Dendritic cell treated with granulocyte-macrophage colony-stimulating factor and Interleukin-4, amounts not matched to agents 40 ng/mL and 50 ng/mL, for 4 days (primary cell): ENCODE data around the gene STING1.
"Not testable (repeated sequence)": the region's sequence is repeated elsewhere in the genome, so short reads cannot be mapped to it uniquely, and the experiment has no call there.

ENCODE experiments used
- H3K27ac Mint-ChIP-seq: one replicate; pipeline ENCODE4 v1.8.0; 2022; ENCODE audit warnings: mild to moderate bottlenecking, mixed read lengths
- H3K27me3 Mint-ChIP-seq: one replicate; pipeline ENCODE4 v1.8.0; 2022; ENCODE audit warnings: mild to moderate bottlenecking, mixed read lengths
- H3K36me3 Mint-ChIP-seq: one replicate; pipeline ENCODE4 v1.8.0; 2022; ENCODE audit warnings: low read depth, mixed read lengths
- H3K4me1 Mint-ChIP-seq: one replicate; pipeline ENCODE4 v1.8.0; 2022; ENCODE audit warnings: low read depth, mixed read lengths
- H3K4me3 Mint-ChIP-seq: one replicate; pipeline ENCODE4 v1.8.0; 2022; ENCODE audit warnings: mild to moderate bottlenecking, moderate library complexity, mixed read lengths
- H3K9me3 Mint-ChIP-seq: one replicate; pipeline ENCODE4 v1.8.0; 2022; ENCODE audit warnings: mixed read lengths
- intact Hi-C: fragments of 100-400 bp; cut with micrococcal nuclease; formaldehyde crosslinking; loops from one replicate; pipeline ENCODE4 v1.15.0; 2022

The STING1 gene

DNA sequence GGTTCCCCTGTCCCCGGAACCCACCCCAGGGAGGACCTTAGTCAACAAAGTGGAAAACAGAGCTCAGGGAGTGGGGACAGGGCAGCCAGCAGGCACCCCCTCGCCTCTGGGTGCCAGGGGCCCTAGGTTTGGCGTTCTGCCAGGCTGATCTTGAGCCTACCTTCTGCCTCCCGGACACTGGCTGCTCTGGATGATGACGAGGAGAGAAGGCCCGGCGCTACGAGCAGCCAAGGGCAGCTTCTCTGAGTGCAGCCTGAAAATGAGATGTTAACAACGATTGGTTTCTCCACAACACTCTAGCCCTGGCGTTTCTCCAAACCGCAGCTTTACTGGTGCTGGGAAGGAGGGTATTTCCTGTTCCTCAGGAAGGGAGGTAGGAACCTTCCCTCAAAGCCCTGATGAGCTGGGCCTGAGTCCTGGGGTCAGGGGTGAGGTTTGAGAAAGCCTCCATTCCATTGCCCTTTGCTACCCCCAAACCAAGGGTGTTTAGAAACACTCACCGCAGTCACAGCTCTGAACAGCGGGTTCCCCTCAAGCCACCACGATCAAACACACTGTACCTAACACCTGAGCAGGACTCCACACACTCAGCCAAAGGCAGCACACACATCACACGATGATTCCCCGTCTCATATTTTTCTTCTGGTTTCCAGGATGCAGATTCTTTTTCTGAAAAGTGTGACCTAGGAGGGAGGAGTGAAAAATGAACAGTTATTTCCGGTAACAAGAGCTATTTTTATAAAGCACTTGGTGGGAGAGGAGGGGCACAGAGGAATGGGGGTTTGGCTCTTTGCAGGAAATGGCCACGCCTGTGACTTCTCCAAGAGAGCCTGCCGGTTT, at the start of gene STING1:
TSS of gene STING1 (minus strand) at position 709 of the 840 bp plus-strand sequence. CDS start 1,054 bp downstream, outside the sequence.
- peaks cover 38% of the 10 kb centered on the region for H3K4me1 Mint-ChIP-seq
- intact Hi-C loops: loop anchor here (5.0 kb wide), 1 partner anchor 45 kb away; the partner anchor contains the start of gene DNAJC18
- no peaks in the 10 kb centered on the region for H3K9me3 Mint-ChIP-seq
- peaks cover 13% of the 10 kb centered on the region for H3K36me3 Mint-ChIP-seq
- H3K27ac Mint-ChIP-seq: peak within 1 kb of the TSS; percentile 87
- peak within 1 kb of the TSS; percentile 73 for H3K4me3 Mint-ChIP-seq
- H3K27me3 Mint-ChIP-seq: no peaks in the 10 kb centered on the region

DNA sequence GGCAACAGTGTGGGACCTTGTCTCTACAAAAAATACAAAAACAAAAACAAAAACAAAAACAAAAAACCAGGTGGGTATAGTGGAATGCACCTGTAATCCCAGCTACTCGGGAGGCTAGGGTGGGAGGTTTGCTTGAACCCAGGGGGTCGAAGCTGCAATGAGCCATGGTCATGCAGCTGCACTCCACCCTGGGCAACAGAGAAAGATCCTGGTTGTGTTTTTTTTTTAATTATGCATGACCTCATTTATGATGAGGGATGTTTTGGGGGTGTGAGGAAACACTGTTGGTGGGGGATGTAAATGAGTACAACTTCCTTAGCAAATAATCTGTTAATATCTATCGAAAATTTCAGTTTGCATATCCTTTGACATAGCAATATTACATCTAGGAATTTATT, 49.2 kb upstream of the STING1 start:
- intact Hi-C loops: no loop called here
- H3K27ac Mint-ChIP-seq: no peak overlapping the region
- H3K27me3 Mint-ChIP-seq: peaks cover 7% of the 10 kb centered on the region
- H3K4me3 Mint-ChIP-seq: no peak overlapping the region
- H3K9me3 Mint-ChIP-seq: peaks cover 15% of the 10 kb centered on the region
- H3K4me1 Mint-ChIP-seq: no peaks in the 10 kb centered on the region
- no peaks in the 10 kb centered on the region for H3K36me3 Mint-ChIP-seq

DNA sequence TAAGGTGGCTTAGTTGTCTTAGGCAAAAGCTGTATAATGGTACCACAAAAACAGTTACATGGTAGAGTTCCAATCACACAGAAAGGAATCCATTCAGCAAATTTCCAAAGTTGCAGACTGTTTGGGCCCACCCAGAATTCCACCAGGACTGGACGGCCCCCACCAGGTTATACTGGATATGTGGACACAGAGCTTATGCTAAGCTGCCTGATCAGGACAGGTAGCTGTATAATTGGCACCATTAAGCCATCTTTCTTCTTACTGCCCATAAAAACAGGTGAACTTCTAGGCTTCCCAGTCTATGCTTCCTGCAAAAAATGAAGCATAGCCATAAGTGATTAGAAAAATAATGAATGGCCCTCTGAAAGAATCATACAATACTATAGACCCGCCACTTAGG, 47.5 kb upstream of the STING1 start:
- H3K36me3 Mint-ChIP-seq, H3K4me3 Mint-ChIP-seq, H3K27me3 Mint-ChIP-seq, intact Hi-C loops, H3K27ac Mint-ChIP-seq: not testable (repeated sequence)
- Mint-ChIP-seq H3K9me3 (peaks cover 15% of the 10 kb centered on the region), H3K4me1 (peaks cover 11% of the 10 kb centered on the region)

DNA sequence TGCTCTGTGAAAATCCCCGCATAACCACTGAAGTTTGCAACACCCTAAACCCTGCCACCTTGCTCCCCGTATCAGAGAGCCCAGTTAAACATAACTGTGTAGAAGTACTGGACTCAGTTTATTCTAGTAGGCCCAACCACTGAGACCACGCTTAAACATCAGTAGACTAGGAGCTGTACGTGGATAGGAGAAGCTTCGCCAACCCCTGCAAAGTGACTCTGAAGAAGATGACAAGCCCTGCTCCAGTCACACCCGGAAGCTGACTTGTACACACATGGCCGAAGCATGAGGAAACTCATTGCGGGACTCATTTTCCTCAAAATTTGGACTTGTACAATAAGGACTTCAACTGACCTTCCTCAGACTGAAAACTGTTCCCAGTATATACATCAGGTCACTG, 46.1 kb upstream of the STING1 start:
- H3K27ac Mint-ChIP-seq, H3K36me3 Mint-ChIP-seq, H3K27me3 Mint-ChIP-seq, intact Hi-C loops, H3K4me3 Mint-ChIP-seq: not testable (repeated sequence)
- Mint-ChIP-seq H3K9me3 (peaks cover 15% of the 10 kb centered on the region), H3K4me1 (peaks cover 15% of the 10 kb centered on the region)

- H3K4me3 Mint-ChIP-seq, H3K36me3 Mint-ChIP-seq, H3K27ac Mint-ChIP-seq, H3K27me3 Mint-ChIP-seq, intact Hi-C loops: not testable (repeated sequence)
- H3K9me3 Mint-ChIP-seq: peaks cover 15% of the 10 kb centered on the region
- peaks cover 15% of the 10 kb centered on the region for H3K4me1 Mint-ChIP-seq
Observed at GRCh38 chr5:139527896-139528467, 45.4 kb upstream of the STING1 start.

DNA sequence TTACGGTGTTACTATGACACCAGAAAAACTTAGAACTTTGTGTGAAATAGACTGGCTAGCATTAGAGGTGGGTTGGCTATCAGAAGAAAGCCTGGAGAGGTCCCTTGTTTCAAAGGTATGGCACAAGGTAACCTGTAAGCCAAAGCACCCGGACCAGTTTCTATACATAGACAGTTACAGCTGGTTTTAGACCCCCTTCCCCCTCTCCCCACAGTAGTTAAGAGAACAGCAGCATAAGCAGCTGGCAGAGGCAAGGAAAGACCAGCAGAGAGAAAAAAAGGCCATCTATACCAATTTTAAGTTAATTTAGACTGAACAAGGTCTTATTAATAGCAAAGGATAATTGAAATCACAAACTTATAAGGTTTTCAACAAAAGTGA, 44.5 kb upstream of the STING1 start:
- Mint-ChIP-seq H3K4me1 (peaks cover 15% of the 10 kb centered on the region), H3K9me3 (peaks cover 15% of the 10 kb centered on the region)
- H3K27ac Mint-ChIP-seq, intact Hi-C loops, H3K27me3 Mint-ChIP-seq, H3K4me3 Mint-ChIP-seq, H3K36me3 Mint-ChIP-seq: not testable (repeated sequence)

DNA sequence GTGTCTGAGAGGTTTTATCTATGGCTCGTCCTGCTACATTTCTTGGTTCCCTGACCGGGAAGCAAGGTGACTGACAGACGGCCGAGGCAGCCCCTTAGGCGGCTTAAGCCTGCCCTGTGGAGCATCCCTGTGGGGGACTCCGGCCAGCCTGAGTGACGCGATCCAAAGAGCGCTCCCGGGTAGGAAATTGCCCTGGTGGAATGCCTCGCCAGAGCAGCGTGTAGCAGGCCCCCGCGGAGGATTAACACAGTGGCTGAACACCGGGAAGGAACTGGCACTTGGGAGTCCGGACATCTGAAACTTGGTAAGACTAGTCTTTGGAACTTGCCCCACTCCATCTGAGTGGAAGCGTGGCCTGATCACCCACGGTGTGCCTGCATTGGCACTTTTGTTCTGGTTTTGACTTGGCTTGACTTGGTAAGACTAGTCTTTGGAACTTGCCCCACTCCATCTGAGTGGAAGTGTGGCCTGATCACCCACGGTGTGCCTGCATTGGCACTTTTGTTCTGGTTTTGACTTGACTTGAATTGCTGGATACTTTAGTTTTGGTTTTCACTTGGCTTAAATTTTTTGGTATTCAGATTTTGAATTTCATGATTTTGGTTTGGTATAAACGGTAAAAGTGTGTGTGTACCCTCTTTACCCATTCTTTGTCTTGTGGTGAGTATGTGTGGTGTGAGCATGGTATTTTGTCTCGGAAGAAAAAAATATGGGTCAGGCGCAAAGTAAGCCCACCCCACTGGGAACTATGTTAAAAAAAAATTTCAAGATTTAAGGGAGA, 43.9 kb upstream of the STING1 start:
- H3K36me3 Mint-ChIP-seq, H3K27me3 Mint-ChIP-seq, H3K4me3 Mint-ChIP-seq, H3K27ac Mint-ChIP-seq, intact Hi-C loops: not testable (repeated sequence)
- peaks cover 11% of the 10 kb centered on the region for H3K9me3 Mint-ChIP-seq
- peaks cover 15% of the 10 kb centered on the region for H3K4me1 Mint-ChIP-seq

- H3K4me3 Mint-ChIP-seq, H3K9me3 Mint-ChIP-seq, H3K36me3 Mint-ChIP-seq, intact Hi-C loops, H3K27me3 Mint-ChIP-seq: not testable (repeated sequence)
- Mint-ChIP-seq H3K4me1 (peaks cover 15% of the 10 kb centered on the region), H3K27ac (peak overlapping the region; percentile 15)
Observed at GRCh38 chr5:139525586-139526308, 43.2 kb upstream of the STING1 start.

- H3K9me3 Mint-ChIP-seq: no peaks in the 10 kb centered on the region
- H3K4me3 Mint-ChIP-seq: no peak overlapping the region
- H3K27ac Mint-ChIP-seq: peak overlapping the region; percentile 15
- no peaks in the 10 kb centered on the region for H3K36me3 Mint-ChIP-seq
- peaks cover 15% of the 10 kb centered on the region for H3K4me1 Mint-ChIP-seq
- intact Hi-C loops: no loop called here
- no peaks in the 10 kb centered on the region for H3K27me3 Mint-ChIP-seq
Observed at GRCh38 chr5:139524940-139525585, 42.5 kb upstream of the STING1 start.

- Mint-ChIP-seq H3K27me3 (peaks cover under 1% of the 10 kb centered on the region), H3K36me3 (no peaks in the 10 kb centered on the region), H3K4me3 (no peak overlapping the region), H3K9me3 (no peaks in the 10 kb centered on the region), H3K27ac (no peak overlapping the region), H3K4me1 (peaks cover 15% of the 10 kb centered on the region)
- intact Hi-C loops: no loop called here
Observed at GRCh38 chr5:139524446-139524845, 41.9 kb upstream of the STING1 start.

DNA sequence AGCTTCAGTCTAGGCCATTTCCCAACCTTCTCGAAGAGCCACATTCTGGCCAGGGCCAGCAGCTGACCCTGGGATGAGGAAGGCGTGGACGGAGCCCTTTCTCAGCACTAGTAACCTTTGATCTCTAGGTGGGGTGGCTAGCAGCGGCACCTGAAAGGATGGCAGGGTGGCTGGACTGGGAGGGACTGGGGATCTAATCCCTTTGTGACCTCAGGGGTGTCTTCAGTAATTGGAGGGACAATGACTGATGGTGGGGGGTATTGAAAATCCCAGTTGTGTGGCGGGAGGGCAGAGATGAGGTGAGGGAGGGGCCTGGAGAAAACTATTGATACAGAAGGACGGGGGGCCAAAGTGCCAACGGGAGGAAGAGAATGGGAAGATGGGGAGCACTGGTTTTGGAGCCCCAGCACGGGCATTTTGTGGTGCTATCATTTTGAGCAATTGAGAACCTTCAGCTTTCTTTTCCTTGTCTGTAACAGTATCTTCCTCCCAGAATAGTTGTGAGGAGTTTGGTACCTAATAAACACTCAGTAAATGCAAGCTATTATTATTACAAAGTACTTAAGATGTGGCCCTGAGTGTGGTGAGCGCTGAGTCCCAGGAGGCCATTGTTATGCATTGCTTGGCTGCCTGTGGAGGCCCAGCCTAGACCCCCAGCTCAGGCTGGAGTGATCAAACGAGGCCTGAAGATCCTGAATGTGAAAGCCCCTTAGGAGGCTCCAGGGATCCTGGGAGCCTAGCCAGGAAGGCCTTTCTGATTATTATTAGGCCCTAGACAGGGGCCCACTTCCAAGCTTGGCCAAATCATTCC, 41.3 kb upstream of the STING1 start:
- intact Hi-C loops: no loop called here
- H3K36me3 Mint-ChIP-seq: no peaks in the 10 kb centered on the region
- H3K4me1 Mint-ChIP-seq: peaks cover 17% of the 10 kb centered on the region

DNA sequence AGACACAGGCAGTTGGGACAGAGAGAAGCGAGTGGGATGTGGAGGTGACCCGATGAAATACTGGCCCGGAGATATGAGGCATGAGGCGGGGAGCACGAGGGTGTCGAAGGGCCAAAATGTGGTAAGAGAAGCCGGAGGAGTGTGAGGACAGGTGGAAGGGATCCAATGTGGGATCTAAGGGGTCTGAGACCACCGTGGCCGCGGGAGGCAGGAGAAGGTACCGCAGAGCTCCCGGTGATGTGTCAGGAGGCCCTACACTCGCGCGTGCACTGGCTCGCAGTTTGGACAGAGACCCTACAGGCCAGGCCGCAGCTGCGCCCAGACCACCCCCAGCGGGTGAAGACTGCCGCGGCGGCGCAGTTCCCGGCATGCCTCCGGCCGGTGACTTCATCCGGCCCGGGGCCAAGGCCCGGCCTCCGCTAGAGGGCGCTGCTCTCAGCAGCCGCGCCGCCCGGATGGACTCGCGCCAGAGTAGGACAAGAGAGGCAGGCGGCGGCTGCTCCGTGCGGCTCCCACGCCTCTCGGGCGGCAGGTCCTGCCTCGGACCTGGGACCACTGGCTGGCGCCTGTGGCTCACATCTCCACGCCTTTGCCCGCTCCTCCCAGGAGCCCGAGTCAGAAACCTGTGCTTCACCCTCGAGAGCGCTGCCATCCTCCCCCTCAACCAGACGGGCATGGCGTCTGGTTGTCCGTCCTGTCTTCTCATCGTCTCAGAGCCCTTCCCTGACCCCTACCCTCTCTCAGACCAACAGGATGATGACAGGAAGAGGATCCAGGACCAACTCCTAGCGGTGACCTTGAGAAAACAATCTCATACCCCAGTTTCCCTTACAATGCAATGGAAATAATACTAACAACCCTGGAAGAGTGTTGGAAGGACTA, 35.4 kb upstream of the STING1 start:
- intact Hi-C loops: loop anchor here (2.0 kb wide), 1 partner anchor 43 kb away; the partner anchor contains the start of gene UBE2D2

More for the DNA sequence above, 41.3 kb upstream of the STING1 start:
- Mint-ChIP-seq H3K4me3 (no peak overlapping the region), H3K27me3 (peaks cover 4% of the 10 kb centered on the region), H3K9me3 (no peaks in the 10 kb centered on the region), H3K27ac (no peak overlapping the region)

More for the DNA sequence above, 35.4 kb upstream of the STING1 start:
- H3K27ac Mint-ChIP-seq: peak overlapping the region; percentile 88
- H3K4me3 Mint-ChIP-seq: peak overlapping the region; percentile 89
- H3K27me3 Mint-ChIP-seq: peaks cover 5% of the 10 kb centered on the region
- H3K36me3 Mint-ChIP-seq: peaks cover 4% of the 10 kb centered on the region
- H3K4me1 Mint-ChIP-seq: peaks cover 24% of the 10 kb centered on the region
- no peaks in the 10 kb centered on the region for H3K9me3 Mint-ChIP-seq
